ENCODE data around the gene SYT2. TPM values are rescaled to one million over a fixed set of nuclear protein-coding genes. Genes with fewer than 3 reads are reported as not detected.
"Not testable (repeated sequence)": the region's sequence is repeated elsewhere in the genome, so short reads cannot be mapped to it uniquely, and the experiment has no call there.

The SYT2 gene
- total RNA-seq, 4 donors from 2014 or later: under 0.01 TPM; not detected in 3

- H3K4me3 ChIP-seq: no peak overlapping the region
- H3K4me1 ChIP-seq: no peaks in the 10 kb centered on the region
- TF ChIP-seq EP300 (IDR thresholded peaks at IDR 0.05): no peak
- no peak for TF ChIP-seq POLR2A (IDR thresholded peaks at IDR 0.05)
- TF ChIP-seq, protein P1, sequence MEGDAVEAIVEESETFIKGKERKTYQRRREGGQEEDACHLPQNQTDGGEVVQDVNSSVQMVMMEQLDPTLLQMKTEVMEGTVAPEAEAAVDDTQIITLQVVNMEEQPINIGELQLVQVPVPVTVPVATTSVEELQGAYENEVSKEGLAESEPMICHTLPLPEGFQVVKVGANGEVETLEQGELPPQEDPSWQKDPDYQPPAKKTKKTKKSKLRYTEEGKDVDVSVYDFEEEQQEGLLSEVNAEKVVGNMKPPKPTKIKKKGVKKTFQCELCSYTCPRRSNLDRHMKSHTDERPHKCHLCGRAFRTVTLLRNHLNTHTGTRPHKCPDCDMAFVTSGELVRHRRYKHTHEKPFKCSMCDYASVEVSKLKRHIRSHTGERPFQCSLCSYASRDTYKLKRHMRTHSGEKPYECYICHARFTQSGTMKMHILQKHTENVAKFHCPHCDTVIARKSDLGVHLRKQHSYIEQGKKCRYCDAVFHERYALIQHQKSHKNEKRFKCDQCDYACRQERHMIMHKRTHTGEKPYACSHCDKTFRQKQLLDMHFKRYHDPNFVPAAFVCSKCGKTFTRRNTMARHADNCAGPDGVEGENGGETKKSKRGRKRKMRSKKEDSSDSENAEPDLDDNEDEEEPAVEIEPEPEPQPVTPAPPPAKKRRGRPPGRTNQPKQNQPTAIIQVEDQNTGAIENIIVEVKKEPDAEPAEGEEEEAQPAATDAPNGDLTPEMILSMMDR (IDR thresholded peaks at IDR 0.05): no peak
- H3K9me3 ChIP-seq: no peaks in the 10 kb centered on the region
- 84 to 92% methylated on average over 3 of the region's 3 CpGs for WGBS, 2 donors
- DNase-seq (ENCODE audit: low spot score in 2 of 2): no peak
- H3K27ac ChIP-seq: no peak overlapping the region
- no peaks in the 10 kb centered on the region for H3K27me3 ChIP-seq
- H3K36me3 ChIP-seq: peaks cover 0 to 60% (median 12%) of the 10 kb centered on the region in 3 donors
These were observed 15.3 kb upstream of the SYT2 start for GRCh38 chr1:202725526-202725925.

DNA sequence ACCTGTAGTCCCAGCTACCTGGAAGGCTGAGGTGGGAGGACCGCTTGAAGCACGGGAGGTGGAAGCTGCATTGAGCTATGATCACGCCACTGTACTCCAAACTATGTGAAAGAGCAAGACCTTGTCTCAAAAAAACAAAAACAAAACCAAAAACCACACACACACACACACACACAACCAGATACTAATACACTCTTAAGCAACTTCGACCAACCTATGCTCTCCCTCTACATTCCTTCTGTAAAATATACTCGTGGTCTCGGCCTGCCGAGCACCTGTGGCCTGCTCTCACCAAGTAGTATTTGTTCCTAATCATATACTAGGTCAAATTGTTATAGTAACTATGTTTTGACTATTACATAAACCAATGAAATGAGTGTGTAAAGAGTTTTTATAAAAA is 13.5 kb upstream of the SYT2 start:
- no peak for DNase-seq (ENCODE audit: low spot score in 2 of 2)
- Histone ChIP-seq H3K36me3 (peaks cover 0 to 41% (median 0%) of the 10 kb centered on the region in 3 donors), H3K27me3 (no peaks in the 10 kb centered on the region), H3K4me1 (peaks cover 0 to 7% (median 0%) of the 10 kb centered on the region in 4 donors), H3K9me3 (no peaks in the 10 kb centered on the region), H3K27ac (no peak overlapping the region), H3K4me3 (no peak overlapping the region)
- 89 to 90% methylated on average over 7 of the region's 7 CpGs for WGBS, 2 donors
- TF ChIP-seq EP300 (IDR thresholded peaks at IDR 0.05) (no peak), POLR2A (IDR thresholded peaks at IDR 0.05) (no peak)
- TF ChIP-seq, protein P1 (IDR thresholded peaks at IDR 0.05): no peak

DNA sequence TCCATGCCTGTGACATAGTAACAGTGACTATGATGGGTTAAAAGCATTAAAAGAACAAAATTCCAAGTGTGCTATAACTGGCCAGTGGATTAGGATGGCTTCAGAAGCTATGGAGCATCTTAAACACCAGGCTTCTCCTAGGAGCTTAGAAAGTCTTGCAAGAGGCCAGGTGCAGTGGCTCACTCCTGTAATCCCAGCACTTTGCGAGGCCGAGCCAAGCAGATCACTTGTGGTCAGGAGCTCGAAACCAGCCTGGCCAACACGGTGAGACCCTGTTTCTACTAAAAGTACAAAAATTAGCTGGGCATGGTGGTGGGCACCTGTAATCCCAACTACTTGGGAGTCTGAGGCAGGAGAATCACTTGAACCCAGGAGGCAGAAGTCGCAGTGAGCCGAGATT is 12.8 kb upstream of the SYT2 start:
- H3K9me3 ChIP-seq; H3K27me3 ChIP-seq; H3K4me1 ChIP-seq; DNase-seq (ENCODE audit: low spot score in 2 of 2); H3K4me3 ChIP-seq; H3K27ac ChIP-seq: not testable (repeated sequence)
- WGBS, 2 donors: 74 to 80% methylated on average over 6 of the region's 6 CpGs
- H3K36me3 ChIP-seq: peaks cover 0 to 35% (median 0%) of the 10 kb centered on the region in 3 donors

GRCh38 chr1:202716654-202717053 is 6.4 kb upstream of the SYT2 start:
- Histone ChIP-seq H3K36me3 (no peaks in the 10 kb centered on the region), H3K27me3 (peaks cover 0 to 18% of the 10 kb centered on the region in 2 donors), H3K4me1 (peaks cover 0 to 7% (median 0%) of the 10 kb centered on the region in 4 donors), H3K4me3 (no peak overlapping the region), H3K27ac (no peak overlapping the region), H3K9me3 (no peaks in the 10 kb centered on the region)
- no peak for DNase-seq (ENCODE audit: low spot score in 2 of 2)
- 79 to 96% methylated on average over 2 of the region's 2 CpGs for WGBS, 2 donors
- TF ChIP-seq EP300 (IDR thresholded peaks at IDR 0.05) (no peak), POLR2A (IDR thresholded peaks at IDR 0.05) (no peak)
- TF ChIP-seq, protein P1 (IDR thresholded peaks at IDR 0.05): no peak

DNA sequence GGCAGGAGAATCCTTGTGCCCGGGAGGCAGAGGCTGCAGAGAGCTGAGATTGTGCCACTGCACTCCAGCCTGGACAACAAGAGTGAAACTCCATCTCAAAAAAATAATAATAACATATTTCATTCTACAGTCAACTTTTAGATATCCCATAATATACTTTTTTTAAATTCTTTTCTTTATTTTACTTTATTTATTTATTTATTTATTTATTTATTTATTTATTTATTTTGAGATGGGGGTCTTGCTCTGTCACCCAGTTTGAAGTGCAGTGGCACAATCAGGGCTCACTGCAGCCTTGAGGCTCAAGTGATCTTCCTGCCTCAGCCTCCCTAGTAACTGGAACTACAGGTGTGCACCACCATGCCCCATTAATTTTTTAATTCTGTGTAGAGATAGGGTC is 3.9 kb upstream of the SYT2 start:
- Histone ChIP-seq H3K27me3 (peaks cover 0 to 43% of the 10 kb centered on the region in 2 donors), H3K4me1 (peaks cover 0 to 15% (median 12%) of the 10 kb centered on the region in 4 donors)
- not testable (repeated sequence) for H3K4me3 ChIP-seq; DNase-seq (ENCODE audit: low spot score in 2 of 2); H3K9me3 ChIP-seq; H3K27ac ChIP-seq; H3K36me3 ChIP-seq
- 100% methylated on average over 1 of the region's 1 CpG for WGBS, 2 donors

DNA sequence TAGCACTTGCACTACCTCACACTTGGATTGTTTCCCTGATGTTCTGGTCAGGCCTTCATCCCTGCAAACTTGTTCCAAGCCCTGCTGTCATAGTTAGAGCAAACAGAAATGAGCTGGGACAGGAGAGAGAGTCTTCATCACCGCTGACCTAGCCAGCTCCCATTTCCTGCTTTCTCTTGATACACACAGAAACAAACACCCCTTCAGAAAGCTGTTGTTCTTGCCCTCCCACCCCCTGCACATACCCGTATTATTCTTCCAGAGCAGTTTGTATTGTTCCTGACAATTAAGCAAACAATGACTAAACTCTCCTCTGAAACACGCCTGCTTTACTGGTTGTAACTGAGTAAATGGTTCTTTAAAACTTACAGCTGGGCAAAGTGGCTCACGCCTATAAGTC is 2.9 kb upstream of the SYT2 start:
- DNase-seq (ENCODE audit: low spot score in 2 of 2): no peak
- whole genome bisulfite sequencing, 2 donors: 43 to 51% methylated on average over 4 of the region's 4 CpGs

More for the DNA sequence above, 2.9 kb upstream of the SYT2 start:
- peaks cover 0 to 18% (median 12%) of the 10 kb centered on the region in 4 donors for H3K4me1 ChIP-seq
- no peak overlapping the region for H3K27ac ChIP-seq
- H3K9me3 ChIP-seq: no peaks in the 10 kb centered on the region
- H3K4me3 ChIP-seq: no peak overlapping the region
- TF ChIP-seq, protein P1 (IDR thresholded peaks at IDR 0.05): no peak
- no peak for TF ChIP-seq EP300 (IDR thresholded peaks at IDR 0.05)
- TF ChIP-seq POLR2A (IDR thresholded peaks at IDR 0.05): no peak
- H3K36me3 ChIP-seq: no peaks in the 10 kb centered on the region
- H3K27me3 ChIP-seq: peaks cover 2 to 54% of the 10 kb centered on the region in 2 donors
